ENCODE data around the gene OLFM2.

- TF ChIP-seq POLR2AphosphoS5 (IDR thresholded peaks at IDR 0.05; ENCODE audit: borderline replicate concordance, low read depth, low read length) (peak; percentile 68), EZH2 (IDR thresholded peaks at IDR 0.05) (no peak), FOXP2 (optimal IDR thresholded peaks at IDR 0.05; ENCODE audit: control extremely low read depth, extremely low read length, insufficient read depth) (no peak)
Measured at GRCh38 chr19:9834726-9835506, 101.4 kb downstream of the OLFM2 start, which contains the start of gene PIN1.
